Caco-2 (cell line): ENCODE data around the gene SBNO1. TPM values are rescaled to one million over a fixed set of nuclear protein-coding genes. Genes with fewer than 3 reads are reported as not detected.
A peak's percentile ranks its signal among the peaks of the same experiment; 100 is the strongest.

ENCODE experiments used
- BruUV-seq: library from RNA; stranded (reverse); fragments of 400-500 nt; replicated peaks from 2 replicates; lab custom pipeline; 2021; lab: Mats Ljungman, UMichigan
- CTCF ChIA-PET: fragments of 300-600 bp; sonication (Branson Sonifier 250); formaldehyde crosslinking; loops from one replicate; lab custom pipeline; 2022; ENCODE audit warnings: antibody characterized with exemption; lab: Charles Lee
- POLR2A ChIA-PET: fragments of 300-600 bp; sonication (Branson Sonifier 250); formaldehyde crosslinking; loops from one replicate; lab custom pipeline; 2022; ENCODE audit warnings: antibody characterized with exemption; lab: Charles Lee
- DNase-seq, 2 experiments: peaks; one replicate each; pipeline versions ENCODE4 v3.0.0 to v3.0.0-alpha.2; 2020 to 2022
- H3K27me3 ChIP-seq: replicated peaks from 2 replicates; pipeline ENCODE4 v1.6.0; 2011; ENCODE audit warnings: low read length; ENCODE audit not compliant: control insufficient read depth, insufficient read depth
- H3K36me3 ChIP-seq: 2 replicates; pipeline ENCODE4 v1.5.1; 2011; ENCODE audit warnings: low read length; ENCODE audit not compliant: control insufficient read depth, insufficient read depth
- H3K4me1 ChIP-seq: fragments of 250-450 bp; sonication (Bioruptor Pico); 2 replicates; pipeline ENCODE4 v1.5.1; 2020; ENCODE audit warnings: mild to moderate bottlenecking
- H3K4me3 ChIP-seq: 2 replicates; pipeline ENCODE4 v1.5.1; 2011; ENCODE audit warnings: low read depth, mild to moderate bottlenecking, control low read depth, low read length
- H3K9me3 ChIP-seq: fragments of 250-450 bp; sonication (Bioruptor Pico); 2 replicates; pipeline ENCODE4 v1.5.1; 2020; ENCODE audit warnings: mild to moderate bottlenecking, moderate library complexity
- H3K27ac Mint-ChIP-seq: one replicate; pipeline ENCODE4 v1.8.0; 2022; ENCODE audit warnings: mixed read lengths; ENCODE audit not compliant: unreplicated experiment
- H3K27me3 Mint-ChIP-seq: one replicate; pipeline ENCODE4 v1.8.0; 2022; ENCODE audit warnings: mixed read lengths; ENCODE audit not compliant: insufficient read depth, unreplicated experiment
- H3K36me3 Mint-ChIP-seq: one replicate; pipeline ENCODE4 v1.8.0; 2022; ENCODE audit warnings: mild to moderate bottlenecking, mixed read lengths; ENCODE audit not compliant: insufficient read depth, unreplicated experiment
- H3K4me1 Mint-ChIP-seq: one replicate; pipeline ENCODE4 v1.8.0; 2022; ENCODE audit warnings: low read depth, mixed read lengths; ENCODE audit not compliant: unreplicated experiment
- H3K4me3 Mint-ChIP-seq: one replicate; pipeline ENCODE4 v1.8.0; 2022; ENCODE audit warnings: mild to moderate bottlenecking, moderate library complexity, mixed read lengths; ENCODE audit not compliant: unreplicated experiment
- H3K9me3 Mint-ChIP-seq: one replicate; pipeline ENCODE4 v1.8.0; 2022; ENCODE audit warnings: mixed read lengths; ENCODE audit not compliant: unreplicated experiment
- intact Hi-C: fragments of 100-400 bp; cut with micrococcal nuclease; formaldehyde crosslinking; loops from one replicate; pipeline ENCODE4 v1.10.0; 2022; ENCODE audit not compliant: unreplicated experiment
- total RNA-seq: library from RNA; stranded (reverse); gene quantifications from 2 replicates; pipeline ENCODE4 v1.2.3, GENCODE V29; 2022
- TF ChIP-seq, protein P1 (sequence below), 2 experiments: fragments of 200-600 bp in 1 of 2; IDR thresholded peaks; 1 replicate in 1 of 2; 2 replicates in 1 of 2; pipeline versions ENCODE4 v1.5.1 to v1.8.0; 2011 to 2022; ENCODE audit warnings: antibody characterized with exemption in 1 of 2, control low read depth in 1 of 2, inconsistent platforms in 1 of 2, low read depth in 1 of 2, low read length in 1 of 2, mild to moderate bottlenecking in 1 of 2, moderate library complexity in 1 of 2; ENCODE audit not compliant: insufficient read depth in 1 of 2, severe bottlenecking in 1 of 2, unreplicated experiment in 1 of 2

Gene SBNO1
- total RNA-seq, 1 experiment from 2014 or later = 53.8 TPM

DNA sequence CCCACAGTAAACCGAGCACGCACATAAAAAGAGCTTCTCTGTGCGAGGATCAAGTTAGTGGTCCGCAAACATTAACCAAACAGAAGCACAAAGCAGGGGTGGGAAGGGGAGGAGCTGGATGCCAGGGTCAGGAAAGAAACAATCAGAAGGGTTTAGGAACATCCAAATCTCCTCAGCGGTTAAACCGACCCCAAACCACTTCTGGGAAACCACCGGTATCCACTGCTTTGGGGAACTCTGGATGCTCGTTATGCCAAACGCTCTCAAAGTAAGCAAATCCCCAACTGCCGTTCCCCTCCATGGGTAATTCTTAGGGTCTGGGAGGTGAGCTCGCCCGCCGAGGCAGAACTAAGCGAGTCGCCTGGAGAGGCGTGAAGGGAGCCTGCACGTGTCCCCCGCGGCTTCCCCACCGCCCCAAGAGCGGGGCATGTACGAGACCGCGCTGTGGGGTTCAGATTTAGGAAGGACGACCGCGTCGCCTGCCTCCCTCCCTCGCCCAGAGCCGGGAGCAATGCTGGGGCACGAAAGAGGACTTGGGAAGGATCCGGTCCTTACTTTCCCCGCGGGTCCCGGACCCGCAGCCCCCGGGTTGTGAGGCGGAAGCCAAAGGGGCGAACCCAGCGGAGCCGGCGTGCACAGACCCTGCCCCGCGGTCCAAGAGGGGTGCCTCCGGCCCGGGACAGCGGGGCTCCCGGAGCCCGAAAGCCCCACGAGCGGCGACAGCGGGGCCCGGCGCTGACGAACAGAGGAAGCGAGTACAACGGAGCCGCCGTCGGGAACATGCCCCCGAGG lies 711 bp downstream of the SBNO1 start:
- H3K4me1 ChIP-seq = 0 out of 2 replicates have a peak, but pooled peaks cover 4% of the 10 kb centered on the region
- no peaks in the 10 kb centered on the region for H3K36me3 ChIP-seq
- TF ChIP-seq, protein P1, sequence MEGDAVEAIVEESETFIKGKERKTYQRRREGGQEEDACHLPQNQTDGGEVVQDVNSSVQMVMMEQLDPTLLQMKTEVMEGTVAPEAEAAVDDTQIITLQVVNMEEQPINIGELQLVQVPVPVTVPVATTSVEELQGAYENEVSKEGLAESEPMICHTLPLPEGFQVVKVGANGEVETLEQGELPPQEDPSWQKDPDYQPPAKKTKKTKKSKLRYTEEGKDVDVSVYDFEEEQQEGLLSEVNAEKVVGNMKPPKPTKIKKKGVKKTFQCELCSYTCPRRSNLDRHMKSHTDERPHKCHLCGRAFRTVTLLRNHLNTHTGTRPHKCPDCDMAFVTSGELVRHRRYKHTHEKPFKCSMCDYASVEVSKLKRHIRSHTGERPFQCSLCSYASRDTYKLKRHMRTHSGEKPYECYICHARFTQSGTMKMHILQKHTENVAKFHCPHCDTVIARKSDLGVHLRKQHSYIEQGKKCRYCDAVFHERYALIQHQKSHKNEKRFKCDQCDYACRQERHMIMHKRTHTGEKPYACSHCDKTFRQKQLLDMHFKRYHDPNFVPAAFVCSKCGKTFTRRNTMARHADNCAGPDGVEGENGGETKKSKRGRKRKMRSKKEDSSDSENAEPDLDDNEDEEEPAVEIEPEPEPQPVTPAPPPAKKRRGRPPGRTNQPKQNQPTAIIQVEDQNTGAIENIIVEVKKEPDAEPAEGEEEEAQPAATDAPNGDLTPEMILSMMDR (IDR thresholded peaks at IDR 0.05; ENCODE audit: insufficient read depth in 1 of 2, low read depth in 1 of 2, low read length in 1 of 2, severe bottlenecking in 1 of 2, unreplicated experiment in 1 of 2) = no peak
- peak; percentile 30 to 34 for DNase-seq
- BruUV-seq = no TSS peak
- Mint-ChIP-seq H3K36me3 (peaks cover 23% of the 10 kb centered on the region), H3K27ac (peak overlapping the region; percentile 99), H3K4me3 (peak overlapping the region; percentile 99), H3K9me3 (no peaks in the 10 kb centered on the region), H3K27me3 (no peaks in the 10 kb centered on the region), H3K4me1 (peaks cover 7% of the 10 kb centered on the region)
- intact Hi-C loops = loop anchor here (1.0 to 2.0 kb wide), 2 partner anchors 24 to 93 kb away; partner anchors contain the start of gene CDK2AP1
- no peaks in the 10 kb centered on the region for H3K9me3 ChIP-seq
- ChIA-PET CTCF (interaction anchor here (0.5 kb wide), 1 partner anchor 19 kb away, joined by 3 read pairs; no protein-coding TSS in a partner anchor), POLR2A (interaction anchor here (0.8 to 2.7 kb wide), 2 partner anchors 20 to 207 kb away, joined by 3 to 57 read pairs; partner anchors contain the start of gene KMT5A)
- H3K4me3 ChIP-seq = peak overlapping the region; percentile 87
- no peaks in the 10 kb centered on the region for H3K27me3 ChIP-seq

DNA sequence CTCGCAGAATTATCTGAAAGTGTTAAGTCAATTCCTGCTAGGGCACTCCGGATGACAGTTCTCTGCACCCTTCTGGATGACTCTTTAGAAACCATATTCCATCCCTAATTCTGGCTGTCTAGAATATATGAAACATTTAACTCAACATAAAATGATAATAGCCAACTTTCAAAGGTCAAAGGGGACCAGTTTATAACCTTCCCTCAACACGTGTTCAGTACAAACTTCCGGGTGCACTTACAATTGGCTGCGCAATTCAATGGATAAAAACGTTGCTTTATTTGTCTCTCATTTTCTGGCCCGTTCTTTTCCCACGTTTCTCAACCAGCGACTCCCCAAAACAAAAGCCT lies 1.3 kb downstream of the SBNO1 start:
- Mint-ChIP-seq H3K9me3 (no peaks in the 10 kb centered on the region), H3K36me3 (peaks cover 23% of the 10 kb centered on the region), H3K27me3 (no peaks in the 10 kb centered on the region), H3K4me3 (peak overlapping the region; percentile 99), H3K27ac (peak overlapping the region; percentile 99), H3K4me1 (peaks cover 7% of the 10 kb centered on the region)
- CTCF ChIA-PET = interaction anchor here (0.7 kb wide), 1 partner anchor 23 kb away, joined by 4 read pairs; no protein-coding TSS in a partner anchor
- Histone ChIP-seq H3K9me3 (no peaks in the 10 kb centered on the region), H3K36me3 (no peaks in the 10 kb centered on the region), H3K4me1 (0 out of 2 replicates have a peak, but pooled peaks cover 4% of the 10 kb centered on the region), H3K4me3 (peak overlapping the region; percentile 87), H3K27me3 (no peaks in the 10 kb centered on the region)
- POLR2A ChIA-PET = interaction anchor here (0.8 kb wide), 1 partner anchor 208 kb away, joined by 3 read pairs; no protein-coding TSS in a partner anchor
- no peak for DNase-seq
- intact Hi-C loops = no loop called here
- TF ChIP-seq, protein P1 (IDR thresholded peaks at IDR 0.05; ENCODE audit: insufficient read depth in 1 of 2, low read depth in 1 of 2, low read length in 1 of 2, severe bottlenecking in 1 of 2, unreplicated experiment in 1 of 2) = no peak
- BruUV-seq = TSS peak; percentile 57

DNA sequence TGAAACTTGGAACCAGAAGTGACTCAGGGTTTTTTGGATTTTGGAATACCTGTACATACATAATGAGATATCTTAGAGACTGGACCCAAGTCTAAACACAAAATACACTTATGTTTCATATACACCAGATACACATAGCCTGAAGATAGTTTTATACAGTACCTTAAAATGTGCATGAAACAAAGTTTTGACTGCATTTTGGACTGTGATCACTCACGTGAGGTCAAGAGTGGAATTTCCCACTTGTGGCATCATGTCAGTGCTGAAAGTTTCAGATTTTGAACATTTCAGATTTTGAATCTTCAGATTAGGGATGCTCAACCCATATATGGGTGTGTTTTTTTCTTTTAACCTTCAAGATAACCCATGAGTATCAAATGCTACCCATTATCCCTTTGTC lies 6.6 kb downstream of the SBNO1 start:
- Mint-ChIP-seq H3K4me3 (no peak overlapping the region), H3K27ac (no peak overlapping the region), H3K36me3 (no peaks in the 10 kb centered on the region), H3K27me3 (no peaks in the 10 kb centered on the region), H3K4me1 (peaks cover 6% of the 10 kb centered on the region), H3K9me3 (no peaks in the 10 kb centered on the region)
- Histone ChIP-seq H3K36me3 (no peaks in the 10 kb centered on the region), H3K27me3 (no peaks in the 10 kb centered on the region), H3K9me3 (no peaks in the 10 kb centered on the region), H3K4me1 (peaks cover 20% of the 10 kb centered on the region), H3K4me3 (no peak overlapping the region)
- TF ChIP-seq, protein P1 (IDR thresholded peaks at IDR 0.05; ENCODE audit: insufficient read depth in 1 of 2, low read depth in 1 of 2, low read length in 1 of 2, severe bottlenecking in 1 of 2, unreplicated experiment in 1 of 2) = no peak
- no TSS peak for BruUV-seq
- ChIA-PET CTCF (no interaction called here), POLR2A (no interaction called here)
- no peak for DNase-seq
- intact Hi-C loops = no loop called here
